HL-60 (cell line): Measurements from ENCODE around the gene CCDC158.

ENCODE experiments used
- GABPA ChIP-seq: IDR thresholded peaks from 2 replicates; pipeline ENCODE4 v1.6.1; 2012; ENCODE audit warnings: low read depth
- POLR2AphosphoS5 ChIP-seq: IDR thresholded peaks from 2 replicates; pipeline ENCODE4 v1.6.1; 2012; ENCODE audit warnings: low read depth
- SPI1 ChIP-seq: IDR thresholded peaks from 2 replicates; pipeline ENCODE4 v1.6.1; 2012; ENCODE audit warnings: low read depth, mild to moderate bottlenecking, borderline replicate concordance
- TF ChIP-seq, protein P1 (sequence below): IDR thresholded peaks from one replicate; pipeline ENCODE4 v1.5.1; 2011; ENCODE audit warnings: low read length, control low read depth, inconsistent platforms; ENCODE audit not compliant: insufficient read depth
- TF ChIP-seq, protein P2 (sequence below): IDR thresholded peaks from 2 replicates; pipeline ENCODE4 v1.6.1; 2012; ENCODE audit warnings: low read depth; ENCODE audit not compliant: insufficient replicate concordance

DNA sequence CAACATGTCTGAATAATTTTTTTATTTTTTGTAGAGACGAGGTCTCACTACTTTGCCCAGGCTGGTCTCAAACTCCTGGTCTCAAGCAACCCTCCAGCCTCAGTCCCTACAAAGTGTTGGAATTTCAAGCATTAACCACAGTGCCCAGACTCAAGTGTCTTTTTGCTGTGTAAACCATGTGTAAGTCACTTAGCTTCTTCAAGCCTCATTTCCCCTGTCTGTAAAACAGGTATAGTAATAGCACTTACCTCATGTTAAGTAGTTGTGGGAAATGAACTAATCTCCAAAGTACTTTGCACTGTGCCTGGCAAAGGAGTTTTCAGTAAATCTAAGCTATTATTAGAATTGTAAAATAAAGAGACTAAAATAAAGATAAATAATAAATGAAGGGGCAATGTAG lies 78.8 kb downstream of the CCDC158 start:
- TF ChIP-seq GABPA (no peak), SPI1 (no peak), POLR2AphosphoS5 (no peak)
- TF ChIP-seq, protein P1, sequence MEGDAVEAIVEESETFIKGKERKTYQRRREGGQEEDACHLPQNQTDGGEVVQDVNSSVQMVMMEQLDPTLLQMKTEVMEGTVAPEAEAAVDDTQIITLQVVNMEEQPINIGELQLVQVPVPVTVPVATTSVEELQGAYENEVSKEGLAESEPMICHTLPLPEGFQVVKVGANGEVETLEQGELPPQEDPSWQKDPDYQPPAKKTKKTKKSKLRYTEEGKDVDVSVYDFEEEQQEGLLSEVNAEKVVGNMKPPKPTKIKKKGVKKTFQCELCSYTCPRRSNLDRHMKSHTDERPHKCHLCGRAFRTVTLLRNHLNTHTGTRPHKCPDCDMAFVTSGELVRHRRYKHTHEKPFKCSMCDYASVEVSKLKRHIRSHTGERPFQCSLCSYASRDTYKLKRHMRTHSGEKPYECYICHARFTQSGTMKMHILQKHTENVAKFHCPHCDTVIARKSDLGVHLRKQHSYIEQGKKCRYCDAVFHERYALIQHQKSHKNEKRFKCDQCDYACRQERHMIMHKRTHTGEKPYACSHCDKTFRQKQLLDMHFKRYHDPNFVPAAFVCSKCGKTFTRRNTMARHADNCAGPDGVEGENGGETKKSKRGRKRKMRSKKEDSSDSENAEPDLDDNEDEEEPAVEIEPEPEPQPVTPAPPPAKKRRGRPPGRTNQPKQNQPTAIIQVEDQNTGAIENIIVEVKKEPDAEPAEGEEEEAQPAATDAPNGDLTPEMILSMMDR, result no peak
- TF ChIP-seq, protein P2, sequence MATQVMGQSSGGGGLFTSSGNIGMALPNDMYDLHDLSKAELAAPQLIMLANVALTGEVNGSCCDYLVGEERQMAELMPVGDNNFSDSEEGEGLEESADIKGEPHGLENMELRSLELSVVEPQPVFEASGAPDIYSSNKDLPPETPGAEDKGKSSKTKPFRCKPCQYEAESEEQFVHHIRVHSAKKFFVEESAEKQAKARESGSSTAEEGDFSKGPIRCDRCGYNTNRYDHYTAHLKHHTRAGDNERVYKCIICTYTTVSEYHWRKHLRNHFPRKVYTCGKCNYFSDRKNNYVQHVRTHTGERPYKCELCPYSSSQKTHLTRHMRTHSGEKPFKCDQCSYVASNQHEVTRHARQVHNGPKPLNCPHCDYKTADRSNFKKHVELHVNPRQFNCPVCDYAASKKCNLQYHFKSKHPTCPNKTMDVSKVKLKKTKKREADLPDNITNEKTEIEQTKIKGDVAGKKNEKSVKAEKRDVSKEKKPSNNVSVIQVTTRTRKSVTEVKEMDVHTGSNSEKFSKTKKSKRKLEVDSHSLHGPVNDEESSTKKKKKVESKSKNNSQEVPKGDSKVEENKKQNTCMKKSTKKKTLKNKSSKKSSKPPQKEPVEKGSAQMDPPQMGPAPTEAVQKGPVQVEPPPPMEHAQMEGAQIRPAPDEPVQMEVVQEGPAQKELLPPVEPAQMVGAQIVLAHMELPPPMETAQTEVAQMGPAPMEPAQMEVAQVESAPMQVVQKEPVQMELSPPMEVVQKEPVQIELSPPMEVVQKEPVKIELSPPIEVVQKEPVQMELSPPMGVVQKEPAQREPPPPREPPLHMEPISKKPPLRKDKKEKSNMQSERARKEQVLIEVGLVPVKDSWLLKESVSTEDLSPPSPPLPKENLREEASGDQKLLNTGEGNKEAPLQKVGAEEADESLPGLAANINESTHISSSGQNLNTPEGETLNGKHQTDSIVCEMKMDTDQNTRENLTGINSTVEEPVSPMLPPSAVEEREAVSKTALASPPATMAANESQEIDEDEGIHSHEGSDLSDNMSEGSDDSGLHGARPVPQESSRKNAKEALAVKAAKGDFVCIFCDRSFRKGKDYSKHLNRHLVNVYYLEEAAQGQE, result no peak
